NCI-H774 (cell line): ENCODE data around the gene NTNG1.
"Not testable (repeated sequence)": the region's sequence is repeated elsewhere in the genome, so short reads cannot be mapped to it uniquely, and the experiment has no call there.

Experiments used
- DNase-seq: peaks from one replicate; lab custom pipeline; 2025; lab: John Stamatoyannopoulos, UW

NTNG1 gene

GRCh38 chr1:107198561-107198960 lies 57.7 kb downstream of the NTNG1 start:
- DNase-seq, result no peak

GRCh38 chr1:107200631-107201030 lies 59.8 kb downstream of the NTNG1 start:
- DNase-seq, result no peak

GRCh38 chr1:107202007-107202406 lies 61.2 kb downstream of the NTNG1 start:
- no peak for DNase-seq

GRCh38 chr1:107213225-107213624 lies 72.4 kb downstream of the NTNG1 start:
- no peak for DNase-seq

- DNase-seq, result no peak
Measured at GRCh38 chr1:107220036-107220435, 79.2 kb downstream of the NTNG1 start.

- no peak for DNase-seq
Measured at GRCh38 chr1:107225706-107226105, 84.9 kb downstream of the NTNG1 start.

GRCh38 chr1:107228704-107229371 lies 88.0 kb downstream of the NTNG1 start:
- no peak for DNase-seq

GRCh38 chr1:107229711-107230110 lies 88.9 kb downstream of the NTNG1 start:
- DNase-seq, result no peak

GRCh38 chr1:107230121-107230520 lies 89.3 kb downstream of the NTNG1 start:
- DNase-seq, result no peak

- no peak for DNase-seq
Measured at GRCh38 chr1:107231291-107231690, 90.5 kb downstream of the NTNG1 start.

GRCh38 chr1:107232426-107232825 lies 91.6 kb downstream of the NTNG1 start:
- DNase-seq, result no peak

GRCh38 chr1:107236760-107237159 lies 95.9 kb downstream of the NTNG1 start:
- not testable (repeated sequence) for DNase-seq

- DNase-seq, result no peak
Measured at GRCh38 chr1:107243461-107243860, 102.6 kb downstream of the NTNG1 start.

GRCh38 chr1:107244709-107245500 lies 104.1 kb downstream of the NTNG1 start:
- no peak for DNase-seq

GRCh38 chr1:107246775-107247345 lies 106.0 kb downstream of the NTNG1 start:
- DNase-seq, result no peak

- DNase-seq, result no peak
Measured at GRCh38 chr1:107247679-107248078, 106.8 kb downstream of the NTNG1 start.

GRCh38 chr1:107250169-107250568 lies 109.3 kb downstream of the NTNG1 start:
- DNase-seq, result peak; percentile 24

- no peak for DNase-seq
Measured at GRCh38 chr1:107251083-107251482, 110.2 kb downstream of the NTNG1 start.

- DNase-seq, result no peak
Measured at GRCh38 chr1:107251839-107252238, 111.0 kb downstream of the NTNG1 start.

- no peak for DNase-seq
Measured at GRCh38 chr1:107252271-107252670, 111.4 kb downstream of the NTNG1 start.

- DNase-seq, result peak; percentile 4
Measured at GRCh38 chr1:107254306-107254705, 113.5 kb downstream of the NTNG1 start.

GRCh38 chr1:107255469-107255868 lies 114.6 kb downstream of the NTNG1 start:
- DNase-seq, result no peak
